NCI-H460 (cell line): ENCODE results near the gene LTBP1. TPM values are rescaled to one million over a fixed set of nuclear protein-coding genes. Genes with fewer than 3 reads are reported as not detected.

ENCODE experiments used
- DNase-seq: peaks from one replicate; pipeline ENCODE4 v3.0.0-alpha.2; 2016; ENCODE audit warnings: low read depth; ENCODE audit errors: extremely low read depth
- total RNA-seq: library from RNA; depleted of rRNA; stranded (reverse); fragments of >200 nt; shearing (Covaris generic); gene quantifications from 2 replicates; pipeline ENCODE4 v1.2.3, GENCODE V29; 2014

LTBP1 gene
- total RNA-seq, 1 experiment from 2014 or later: 1.2 TPM

DNA sequence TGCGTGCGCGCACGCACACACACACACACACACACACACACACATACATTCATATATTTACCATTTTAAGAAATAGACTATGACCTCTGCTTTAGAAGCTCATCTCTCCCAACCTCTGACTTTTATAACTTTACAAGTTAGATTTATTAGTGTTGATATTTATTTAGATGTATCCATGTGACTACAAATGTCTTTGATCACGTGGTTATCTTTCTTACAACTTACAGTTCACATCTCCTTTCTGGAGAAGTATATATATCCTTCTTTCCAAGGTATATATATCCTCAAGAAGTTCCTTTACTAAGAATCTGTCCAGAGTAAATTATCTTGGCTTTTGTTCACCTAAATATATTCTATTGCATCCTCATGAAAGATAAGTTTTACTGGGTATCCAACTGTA is 16.3 kb upstream of the LTBP1 start:
- no peak for DNase-seq

DNA sequence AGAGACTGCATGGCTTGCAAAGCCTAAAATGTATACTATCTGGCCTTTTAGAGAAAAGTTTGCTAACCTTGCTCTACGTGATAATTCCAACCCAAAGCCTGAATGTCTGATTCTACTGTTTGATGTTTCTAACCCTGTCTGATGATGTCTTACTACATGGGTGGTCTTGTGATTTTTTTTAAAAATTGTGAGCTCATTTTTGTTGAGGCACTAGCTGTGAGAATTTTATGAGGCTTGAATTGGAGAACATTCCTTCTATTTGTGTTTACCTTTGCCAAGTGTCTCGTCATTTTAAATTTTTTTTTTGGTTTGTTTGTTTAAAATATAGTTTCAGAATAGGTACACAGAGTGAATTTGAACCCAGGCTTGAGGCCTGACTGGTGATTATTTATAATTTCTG is 15.2 kb upstream of the LTBP1 start:
- DNase-seq: no peak

DNA sequence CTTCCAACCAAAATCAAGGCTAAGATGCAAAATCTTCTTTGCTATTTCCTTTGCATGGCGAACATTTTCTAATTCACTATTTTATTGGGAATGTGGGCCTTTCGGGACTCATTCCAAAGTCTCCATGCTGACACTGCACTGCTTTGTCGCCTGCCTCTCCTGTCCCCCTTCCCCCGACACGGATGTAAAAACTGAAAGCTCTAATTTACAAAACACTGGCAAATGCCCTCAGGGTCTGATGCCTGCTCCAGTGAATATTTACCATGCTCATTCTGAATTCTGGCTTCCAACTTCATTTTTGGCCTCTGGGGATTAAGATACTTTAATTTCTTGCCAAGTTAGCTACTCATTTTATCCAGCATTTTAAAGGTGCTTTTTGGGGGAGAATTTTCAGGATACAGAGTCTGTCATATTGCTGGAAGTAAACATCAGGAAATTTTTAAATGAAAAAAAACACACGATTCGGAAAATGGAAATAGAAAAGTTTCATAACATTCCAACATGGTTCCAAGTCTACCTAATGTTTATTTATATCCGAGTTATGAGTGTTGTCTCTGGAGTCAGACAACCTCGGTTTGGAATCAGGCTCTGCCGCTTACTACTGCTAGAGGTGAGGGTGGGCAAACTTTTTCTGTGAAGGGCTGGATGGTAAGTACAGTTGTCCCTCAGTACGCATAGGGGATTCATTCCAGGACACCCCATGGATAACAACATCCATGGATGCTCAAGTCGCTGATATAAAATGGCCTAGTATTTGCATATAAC is 14.6 kb upstream of the LTBP1 start:
- no peak for DNase-seq

DNA sequence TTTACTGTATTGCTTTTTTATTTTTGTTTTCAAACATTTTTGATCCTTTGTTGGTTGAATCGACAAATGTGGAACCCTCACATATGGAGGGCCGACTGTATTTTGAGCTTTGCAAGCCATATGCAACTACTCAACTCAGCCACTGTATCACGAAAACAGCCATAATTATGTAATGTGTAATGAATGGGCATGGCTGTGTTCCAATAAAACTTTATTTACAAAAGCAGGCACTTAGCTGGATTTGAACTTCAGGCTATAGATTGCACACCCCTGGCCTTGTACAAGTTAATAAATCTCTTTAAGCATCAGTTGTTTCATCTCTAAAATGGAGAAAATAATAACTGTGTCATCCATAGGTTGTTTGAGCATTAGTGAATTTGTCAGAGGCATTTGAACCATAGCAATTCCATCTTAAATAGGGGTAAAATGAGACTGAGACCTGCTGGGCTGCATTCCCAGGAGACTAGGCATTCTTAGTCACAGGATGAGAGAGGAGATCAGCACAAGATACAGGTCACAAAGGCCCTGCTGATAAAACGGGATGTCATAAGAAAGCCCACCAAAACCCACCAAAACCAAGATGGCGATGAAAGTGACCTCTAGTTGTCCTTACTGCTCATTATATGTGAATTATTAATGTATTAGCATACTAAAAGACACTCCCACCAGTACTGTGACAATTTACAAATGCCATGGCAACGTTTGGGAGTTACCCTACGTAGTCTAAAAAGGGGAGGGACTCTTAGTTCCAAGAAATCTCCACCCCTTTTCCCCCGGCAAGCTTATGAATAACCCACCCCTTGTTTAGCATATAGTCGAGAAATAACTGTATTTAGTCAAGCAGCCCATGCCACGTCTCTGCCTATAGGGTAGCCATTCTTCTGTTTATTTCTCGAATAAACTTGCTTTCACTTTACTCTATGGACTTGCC is 13.7 kb upstream of the LTBP1 start:
- no peak for DNase-seq

DNA sequence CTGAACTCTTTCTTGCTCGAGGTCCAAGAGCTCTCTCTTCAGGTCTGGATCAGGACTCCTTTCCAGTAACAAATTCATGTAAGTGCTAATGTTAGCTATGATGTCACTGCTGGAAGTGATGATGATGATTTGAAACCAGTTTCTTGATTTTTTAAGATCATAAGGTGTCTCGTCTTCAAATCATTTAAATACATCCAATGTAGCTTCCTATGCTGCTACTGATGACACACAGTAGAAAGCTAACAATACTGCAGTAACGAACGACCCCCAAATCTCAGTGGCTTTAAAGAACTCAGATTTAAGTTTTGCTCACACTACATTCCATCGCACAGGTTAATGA is 13.0 kb upstream of the LTBP1 start:
- no peak for DNase-seq

DNA sequence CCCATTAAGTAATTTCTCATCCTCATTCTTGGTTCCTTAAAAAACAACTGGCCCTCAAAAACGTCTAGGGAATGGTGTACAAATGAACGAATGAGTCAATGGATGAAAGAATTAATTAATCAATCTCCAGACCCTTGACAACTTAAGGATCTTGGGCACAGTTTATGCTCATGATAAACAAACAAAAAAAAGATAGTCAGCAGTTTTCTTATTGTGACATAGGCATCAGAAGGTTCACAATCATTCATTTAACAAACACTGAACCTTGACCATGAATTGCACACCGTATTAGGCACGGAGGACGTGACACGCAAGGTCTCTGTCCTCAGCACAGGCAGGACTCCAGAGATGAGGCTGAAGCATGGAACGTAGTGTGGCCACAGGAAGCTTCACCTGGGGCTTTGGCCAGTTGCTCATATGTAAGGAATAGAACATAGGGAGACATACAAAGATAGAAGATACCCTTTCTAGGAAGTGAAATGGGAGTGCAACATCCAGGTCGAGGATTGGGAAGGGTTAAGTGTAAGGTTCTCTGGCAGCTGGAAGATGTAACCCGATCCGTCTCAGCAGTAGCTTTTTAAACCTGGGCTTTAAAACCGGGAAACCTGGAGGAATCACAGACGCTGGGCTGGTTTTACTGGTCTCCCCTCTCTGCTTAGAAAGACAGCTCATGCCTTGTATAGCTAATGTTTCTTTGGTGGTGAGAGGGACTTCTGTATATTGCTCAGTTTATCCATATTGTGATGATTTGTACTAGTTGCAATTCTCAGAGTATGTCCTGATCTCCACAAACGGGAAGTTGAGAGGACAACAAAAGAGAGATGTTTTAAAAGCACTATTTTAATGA is 8.9 kb upstream of the LTBP1 start:
- no peak for DNase-seq

DNA sequence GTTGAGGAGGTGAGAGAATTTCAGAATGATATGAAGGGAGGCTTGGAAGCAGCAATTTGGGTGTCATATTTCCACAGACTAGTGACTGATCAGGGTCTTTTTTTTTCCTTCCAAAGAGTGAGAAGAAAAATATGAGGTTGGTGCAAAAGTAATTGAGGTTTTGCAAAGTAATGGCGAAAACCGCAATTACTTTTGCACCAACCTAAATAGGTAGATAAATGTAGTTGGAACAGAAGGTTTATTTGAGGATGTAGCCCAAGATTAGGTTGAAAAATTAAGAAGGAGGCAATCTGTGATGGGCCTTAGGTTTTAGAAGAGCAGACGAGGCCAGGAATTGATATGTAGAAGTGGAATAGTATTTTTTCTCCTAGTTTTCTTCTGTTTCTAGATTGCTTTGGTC is 7.8 kb upstream of the LTBP1 start:
- DNase-seq: no peak

DNA sequence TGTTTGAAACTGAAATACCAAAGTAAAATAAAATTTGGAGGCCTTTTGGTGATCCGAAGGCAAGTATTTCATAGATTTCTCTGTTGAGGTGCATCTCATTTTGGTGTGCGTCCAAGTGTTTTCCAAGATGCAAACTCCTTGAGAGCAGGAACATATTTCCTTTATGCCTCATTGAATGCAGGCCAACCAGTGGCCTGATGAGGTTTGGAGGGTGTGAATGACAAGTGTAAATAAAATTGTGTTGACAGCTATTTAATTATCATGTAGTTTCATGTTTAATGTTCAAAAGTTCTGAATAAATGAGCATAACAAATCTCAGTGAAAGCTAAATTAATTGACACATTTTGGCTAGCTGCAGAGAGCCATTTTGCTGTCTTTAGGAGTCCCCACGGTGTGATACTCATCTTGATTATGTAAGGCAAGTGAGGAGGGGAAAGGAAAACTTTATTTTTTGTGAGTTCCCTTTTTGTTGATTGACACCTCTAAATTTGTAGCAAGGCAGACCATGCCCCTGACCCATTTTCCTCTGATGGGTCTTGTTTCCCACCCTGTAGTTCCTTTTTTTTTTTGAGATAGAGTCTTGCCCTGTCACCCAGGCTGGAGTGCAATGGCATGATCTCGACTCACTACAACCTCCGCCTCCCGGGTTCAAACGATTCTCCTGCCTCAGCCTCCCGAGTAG is 6.3 kb upstream of the LTBP1 start:
- DNase-seq: no peak

DNA sequence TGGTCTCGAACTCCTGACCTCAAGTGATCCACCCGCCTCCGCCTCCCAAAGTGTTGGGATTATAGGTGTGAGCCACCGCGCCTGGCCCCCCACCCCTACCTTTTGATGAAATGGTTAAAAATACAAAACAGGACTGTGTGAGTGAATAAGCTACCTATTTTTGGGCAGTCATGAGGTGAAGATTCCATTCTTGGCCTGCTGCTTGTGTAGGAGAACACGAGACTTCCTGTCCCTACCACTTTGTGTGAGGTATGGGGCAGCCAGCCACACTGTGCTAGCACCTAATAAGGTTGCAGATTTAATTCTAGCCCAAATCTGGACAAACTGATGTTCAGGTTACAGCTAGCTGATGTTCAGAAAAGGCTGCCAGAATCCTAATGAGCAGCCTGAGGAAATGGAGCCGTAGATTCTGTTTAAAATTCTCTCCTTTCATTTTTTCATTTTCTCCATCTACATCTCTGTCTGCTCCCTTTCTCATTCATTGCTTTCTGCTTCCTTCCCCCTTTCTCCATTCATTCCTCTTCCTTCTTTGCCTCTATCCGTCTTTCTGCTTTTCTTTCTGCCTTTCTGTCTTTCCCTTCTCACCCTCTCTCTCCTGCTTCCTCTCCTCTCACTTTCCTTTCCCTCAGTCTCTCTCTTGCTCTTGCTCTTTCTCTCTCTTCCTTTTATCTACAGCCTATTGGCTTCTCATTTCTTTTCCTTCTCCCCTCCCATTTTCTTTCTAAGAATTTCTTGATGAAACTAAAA is 4.6 kb upstream of the LTBP1 start:
- DNase-seq: no peak

DNA sequence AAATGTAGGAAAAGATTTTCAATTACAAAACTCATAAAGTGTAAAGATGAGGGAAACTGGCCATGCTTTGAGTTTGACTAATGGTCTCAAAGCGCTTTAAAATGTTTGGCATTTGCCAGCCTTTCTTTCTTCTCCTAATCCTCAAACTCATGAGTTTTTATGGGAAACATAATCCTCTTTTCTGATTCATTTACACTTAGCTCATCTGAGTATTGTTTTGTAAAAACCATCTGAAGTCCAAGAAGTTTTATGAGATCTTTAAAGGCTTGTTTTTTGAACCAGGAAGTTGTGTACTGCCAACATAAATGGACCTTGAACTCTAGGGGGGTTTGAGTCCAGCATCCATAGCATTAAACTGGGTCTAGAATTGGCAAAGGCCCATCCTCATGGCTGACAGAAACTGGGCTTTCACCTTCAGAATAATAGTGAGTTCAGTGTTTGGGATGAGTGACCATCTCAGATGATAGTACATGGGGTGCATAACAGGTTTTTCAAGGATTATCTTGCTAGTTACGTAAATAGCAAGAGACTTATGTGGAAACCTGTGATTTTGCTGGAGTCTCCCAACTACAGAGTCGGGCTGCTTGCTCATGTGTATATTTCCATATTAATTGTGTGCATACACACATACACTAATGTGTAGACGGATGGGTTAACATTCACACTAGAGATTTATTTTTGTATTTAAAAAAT is 3.8 kb upstream of the LTBP1 start:
- DNase-seq: no peak

DNA sequence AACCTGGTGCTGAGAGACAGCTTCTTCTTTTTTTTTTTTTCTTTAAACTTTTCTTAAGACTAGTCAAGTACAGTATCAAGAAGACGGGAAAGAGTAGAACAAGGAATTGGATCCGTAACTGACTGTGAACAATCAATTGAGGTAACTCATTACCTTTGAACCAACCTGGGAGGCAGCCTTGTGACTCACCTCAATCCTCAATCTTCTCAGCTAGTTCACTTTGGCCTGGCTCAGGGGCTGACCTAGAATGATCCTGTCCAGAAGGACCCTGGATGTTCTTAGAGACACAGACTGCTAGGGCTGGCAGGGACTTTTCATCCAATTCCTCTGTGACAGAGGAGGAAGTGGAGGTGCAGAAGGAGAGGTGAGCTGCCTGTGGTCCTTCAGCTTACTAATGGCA is 1.5 kb upstream of the LTBP1 start:
- no peak for DNase-seq

DNA sequence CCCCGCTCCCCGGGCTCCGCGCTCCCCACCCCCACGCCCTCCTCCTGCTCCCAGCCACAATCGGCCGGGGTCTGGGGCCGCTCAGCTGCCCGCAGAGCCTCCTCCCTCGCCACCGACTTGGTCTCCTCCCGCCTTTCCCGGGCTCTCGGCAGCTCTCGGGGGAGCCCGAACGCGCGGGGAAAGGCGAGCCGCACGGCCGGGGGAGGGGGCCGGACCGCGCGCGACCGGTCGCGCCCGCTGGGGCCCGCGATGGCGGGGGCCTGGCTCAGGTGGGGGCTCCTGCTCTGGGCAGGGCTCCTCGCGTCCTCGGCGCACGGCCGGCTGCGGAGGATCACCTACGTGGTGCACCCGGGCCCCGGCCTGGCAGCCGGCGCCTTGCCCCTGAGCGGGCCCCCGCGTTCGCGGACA is 327 bp downstream of the LTBP1 start:
- no peak for DNase-seq

DNA sequence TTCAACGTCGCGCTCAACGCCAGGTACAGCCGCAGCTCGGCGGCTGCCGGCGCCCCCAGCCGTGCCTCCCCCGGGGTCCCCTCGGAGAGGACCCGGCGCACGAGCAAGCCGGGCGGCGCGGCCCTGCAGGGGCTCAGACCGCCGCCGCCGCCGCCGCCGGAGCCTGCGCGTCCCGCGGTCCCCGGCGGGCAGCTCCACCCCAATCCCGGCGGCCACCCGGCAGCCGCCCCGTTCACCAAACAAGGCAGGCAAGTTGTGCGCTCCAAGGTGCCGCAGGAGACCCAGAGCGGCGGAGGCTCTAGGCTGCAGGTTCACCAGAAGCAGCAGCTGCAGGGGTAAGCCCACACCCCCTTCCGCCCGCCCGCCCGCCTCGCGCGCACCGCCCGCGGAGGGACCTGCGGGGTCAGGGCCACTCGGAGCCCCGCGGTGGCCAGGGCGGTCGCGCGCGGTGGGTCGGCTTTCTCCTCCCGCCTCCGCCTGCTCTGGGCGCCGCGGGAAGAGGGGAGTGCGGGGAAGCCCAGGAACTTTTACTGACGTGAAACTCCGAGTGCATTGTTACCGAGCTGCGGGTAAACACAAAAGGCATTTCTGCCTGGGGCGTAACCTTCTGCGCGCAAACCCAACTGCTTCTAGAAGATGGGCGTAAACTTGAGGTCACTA is 861 bp downstream of the LTBP1 start:
- no peak for DNase-seq

DNA sequence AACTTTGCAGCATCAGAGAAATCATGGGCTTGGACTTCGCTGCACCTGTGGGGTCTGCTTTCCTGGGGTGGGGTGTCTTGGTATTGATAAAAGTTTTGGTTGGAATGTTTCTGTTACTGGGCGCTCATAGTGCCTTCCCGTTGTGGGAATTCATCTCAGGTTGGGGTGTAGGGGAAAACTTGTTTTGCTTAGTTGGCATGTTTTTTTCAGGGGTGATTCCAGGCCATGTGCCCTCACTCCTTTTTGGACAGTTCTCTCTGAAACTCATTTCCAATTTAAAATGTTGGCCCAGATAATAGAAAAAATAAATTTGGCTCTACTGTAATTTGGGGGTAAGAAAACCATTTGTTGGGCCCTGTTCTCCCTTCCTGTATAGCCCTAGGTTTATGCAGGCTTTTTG is 1.5 kb downstream of the LTBP1 start:
- DNase-seq: no peak

DNA sequence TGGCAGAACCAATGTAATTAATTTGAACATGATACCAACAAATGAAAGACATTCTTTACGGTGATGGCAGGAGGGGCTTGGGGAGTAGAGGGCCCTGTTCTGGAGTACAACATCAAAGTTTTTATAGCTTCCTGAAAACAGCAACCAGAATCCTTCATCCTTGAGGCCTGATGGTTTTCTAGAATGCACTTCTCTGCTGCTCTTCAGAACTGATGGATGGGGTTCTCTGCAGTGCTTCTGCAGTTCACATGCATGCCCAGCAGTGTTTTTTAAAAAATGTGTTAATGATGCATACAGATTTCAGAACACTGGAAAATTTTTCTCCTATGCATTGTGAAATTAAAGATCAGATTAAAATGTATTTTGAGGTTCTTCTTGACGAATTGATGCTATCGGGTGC is 2.5 kb downstream of the LTBP1 start:
- no peak for DNase-seq

DNA sequence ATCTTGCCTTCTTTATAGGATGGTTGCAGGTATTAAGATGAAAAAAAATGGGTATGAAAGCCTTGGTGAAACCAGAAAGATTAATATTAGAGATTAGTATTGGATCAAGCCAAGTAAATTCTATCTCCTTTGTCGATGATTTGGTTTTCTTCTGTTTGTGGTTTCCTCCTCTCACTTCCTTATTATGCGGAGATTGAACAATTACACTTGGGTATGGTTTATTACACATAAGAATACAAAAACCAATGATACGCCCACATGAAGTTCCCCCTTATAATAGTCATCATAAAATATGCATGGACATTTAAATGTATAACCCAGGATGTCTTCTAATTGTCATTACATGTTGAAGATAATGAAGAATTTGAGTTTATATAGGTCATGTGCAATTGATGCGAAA is 4.9 kb downstream of the LTBP1 start:
- DNase-seq: no peak

DNA sequence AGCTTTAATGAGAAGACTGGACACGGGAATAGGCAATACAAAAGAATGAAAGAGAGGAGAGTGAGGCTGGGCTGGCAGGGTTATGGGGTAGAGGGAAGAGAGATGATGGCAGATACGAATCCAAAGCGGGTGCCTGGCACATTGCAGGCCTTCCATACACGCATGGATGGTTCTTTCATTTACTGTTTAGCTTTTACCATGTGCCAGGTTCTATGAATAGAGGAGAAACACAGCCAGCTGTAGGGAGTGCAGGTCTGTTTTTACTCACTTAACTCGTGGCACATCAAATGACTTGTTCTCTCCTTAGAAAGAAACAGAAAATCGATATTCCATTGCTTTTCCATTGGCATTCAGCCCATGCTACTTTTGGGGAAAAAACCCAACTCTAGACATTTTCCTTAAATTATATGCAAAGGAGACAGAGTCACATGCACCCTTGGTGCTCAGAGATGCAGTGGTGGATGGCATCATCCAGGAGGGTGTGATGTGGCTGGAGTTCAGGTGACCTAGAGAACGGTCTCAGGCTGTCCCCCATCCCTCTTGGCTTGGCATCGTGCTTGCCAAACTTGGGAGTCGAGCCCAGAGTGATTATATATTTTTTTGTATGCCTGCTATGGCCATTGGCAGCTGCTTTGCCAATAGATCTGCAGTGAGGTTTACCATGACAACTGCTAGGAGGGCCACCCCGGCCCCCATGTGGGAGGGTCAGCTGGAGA is 6.2 kb downstream of the LTBP1 start:
- no peak for DNase-seq

DNA sequence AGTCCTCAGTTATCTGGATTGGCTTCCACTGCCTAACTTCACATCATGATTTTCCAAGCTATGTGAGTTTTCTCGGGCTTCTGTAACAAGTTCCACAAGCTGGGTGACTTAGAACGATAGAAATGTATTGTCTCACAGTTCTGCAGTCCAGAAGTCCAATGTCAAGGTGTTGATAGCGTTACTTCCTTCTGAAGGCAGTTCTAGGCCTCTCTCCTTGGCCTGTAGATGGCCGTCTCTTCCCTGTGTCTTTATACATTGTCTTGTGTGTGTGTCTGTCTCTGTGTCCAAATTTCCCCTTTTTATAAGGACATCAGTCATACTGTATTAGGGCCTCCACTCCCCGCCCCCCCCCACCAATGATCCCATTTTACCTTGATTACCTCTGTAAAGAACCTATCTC is 7.5 kb downstream of the LTBP1 start:
- DNase-seq: no peak
